HG03108 (cell line): ENCODE results near the gene VSTM5.
"Not testable (repeated sequence)": the region's sequence is repeated elsewhere in the genome, so short reads cannot be mapped to it uniquely, and the experiment has no call there.

Source experiments
- ATAC-seq: cut with Tn5 transposase; IDR thresholded peaks from one replicate; pipeline ENCODE4 v1.9.1; 2021; ENCODE audit warnings: moderate library complexity; ENCODE audit not compliant: unreplicated experiment

The VSTM5 gene, protein sequence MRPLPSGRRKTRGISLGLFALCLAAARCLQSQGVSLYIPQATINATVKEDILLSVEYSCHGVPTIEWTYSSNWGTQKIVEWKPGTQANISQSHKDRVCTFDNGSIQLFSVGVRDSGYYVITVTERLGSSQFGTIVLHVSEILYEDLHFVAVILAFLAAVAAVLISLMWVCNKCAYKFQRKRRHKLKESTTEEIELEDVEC

DNA sequence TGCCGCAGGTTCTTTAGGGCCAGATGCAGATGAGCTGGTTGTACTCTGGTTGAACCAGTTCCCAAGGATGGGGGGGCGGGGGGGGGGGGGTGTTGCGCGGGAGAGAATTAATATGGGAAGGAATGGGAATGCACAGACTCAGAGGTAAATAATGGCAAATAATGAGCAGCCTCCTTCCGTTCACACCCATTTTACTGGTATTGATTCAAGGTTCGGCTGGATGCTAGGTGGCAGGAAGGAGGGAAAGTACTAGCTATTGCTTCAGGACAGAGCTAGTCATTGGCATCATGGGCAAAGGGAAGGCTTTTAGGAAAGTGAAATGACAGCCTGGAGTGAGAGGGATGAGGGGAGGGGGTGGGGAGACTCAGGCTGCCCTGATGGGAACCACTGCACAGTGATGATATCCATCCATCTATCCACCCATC lies at the start of gene VSTM5:
Gene VSTM5 (minus strand): TSS at position 25 of the 425 bp plus-strand sequence. CDS start 116 bp downstream, outside the sequence.
- ATAC-seq = no peak

DNA sequence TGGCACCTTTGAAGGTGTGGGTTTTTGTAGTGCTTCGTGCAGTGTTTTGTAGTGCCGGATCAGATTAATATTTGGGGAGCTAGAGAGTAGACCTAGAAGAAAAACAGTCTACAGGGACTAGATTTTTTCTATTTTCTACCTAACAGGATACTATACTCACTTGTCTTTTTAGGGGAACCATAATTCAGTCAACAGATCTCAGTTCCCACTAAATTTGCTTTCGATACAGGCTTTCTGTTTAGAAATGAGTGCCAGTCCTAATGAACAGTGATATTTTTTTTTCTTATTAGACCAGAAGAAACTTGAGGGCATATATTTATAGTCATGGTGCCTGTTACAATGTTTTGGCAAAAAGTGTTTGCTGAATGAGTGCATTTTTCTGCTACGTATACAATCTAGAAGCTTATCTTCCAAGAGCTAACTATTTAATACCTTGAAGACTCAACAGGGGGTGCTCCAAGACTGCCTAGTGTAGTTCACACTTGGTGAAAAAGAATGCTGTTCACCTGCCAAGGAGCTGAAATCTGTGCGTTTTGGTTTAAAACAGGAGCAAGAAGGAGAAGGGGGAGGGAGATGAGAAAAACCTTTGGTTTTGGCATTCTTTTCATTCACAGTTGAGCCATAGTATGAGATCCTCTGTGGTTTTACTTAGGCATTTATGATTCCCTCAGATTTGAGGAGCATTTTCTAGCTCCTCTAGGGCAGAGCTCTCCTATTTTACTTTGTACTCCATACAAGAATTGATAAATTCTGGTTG lies 44.9 kb upstream of the VSTM5 start:
- ATAC-seq = no peak

DNA sequence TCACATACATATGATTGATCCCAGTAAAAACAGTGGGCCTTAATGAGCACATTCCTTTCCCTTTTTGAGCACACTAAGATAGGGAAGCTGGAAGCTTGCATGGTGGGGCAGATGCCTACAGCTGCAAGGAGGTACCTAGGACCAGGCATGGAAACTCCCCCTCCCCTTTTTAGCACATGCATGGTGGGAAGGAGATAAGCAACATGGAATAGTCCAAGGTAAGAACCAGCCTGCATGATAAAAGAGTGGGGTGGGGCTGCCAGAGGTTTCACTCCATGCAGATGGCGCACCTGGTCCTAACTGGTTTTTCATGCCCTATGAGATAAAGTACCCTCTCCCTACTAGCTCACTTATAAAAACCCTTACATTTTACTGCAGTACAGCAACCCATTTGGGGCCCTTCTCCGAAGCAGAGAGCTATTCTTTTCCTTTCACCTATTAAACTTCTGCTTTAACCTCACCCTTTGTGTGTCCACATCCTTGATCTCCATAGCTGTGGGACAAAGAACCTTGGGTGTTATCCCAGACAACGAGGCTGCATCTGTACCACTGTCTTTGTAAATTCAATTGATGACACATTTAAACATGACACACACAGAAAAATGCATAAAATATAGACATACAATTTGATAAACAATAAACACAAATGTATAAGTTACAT lies 40.1 kb upstream of the VSTM5 start:
- no peak for ATAC-seq

DNA sequence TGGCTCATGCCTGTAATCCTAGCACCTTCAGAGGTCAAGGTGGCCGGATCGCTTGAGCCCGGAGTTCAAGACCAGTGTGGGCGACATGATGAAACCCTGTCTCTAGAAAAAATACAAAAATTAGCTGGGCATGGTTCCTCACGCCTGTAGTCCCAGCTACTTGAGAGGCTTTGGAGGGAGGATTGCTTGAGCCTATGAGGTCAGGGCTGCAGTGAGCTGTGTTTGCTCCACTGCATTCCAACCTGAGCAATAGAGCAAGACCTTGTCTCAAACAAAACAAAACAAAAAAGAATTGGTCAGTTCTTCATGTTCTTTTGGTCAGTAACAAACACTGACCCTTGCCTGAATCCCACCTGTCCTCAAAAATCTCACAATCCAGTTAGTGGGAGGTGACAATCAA lies 36.7 kb upstream of the VSTM5 start:
- ATAC-seq = no peak

DNA sequence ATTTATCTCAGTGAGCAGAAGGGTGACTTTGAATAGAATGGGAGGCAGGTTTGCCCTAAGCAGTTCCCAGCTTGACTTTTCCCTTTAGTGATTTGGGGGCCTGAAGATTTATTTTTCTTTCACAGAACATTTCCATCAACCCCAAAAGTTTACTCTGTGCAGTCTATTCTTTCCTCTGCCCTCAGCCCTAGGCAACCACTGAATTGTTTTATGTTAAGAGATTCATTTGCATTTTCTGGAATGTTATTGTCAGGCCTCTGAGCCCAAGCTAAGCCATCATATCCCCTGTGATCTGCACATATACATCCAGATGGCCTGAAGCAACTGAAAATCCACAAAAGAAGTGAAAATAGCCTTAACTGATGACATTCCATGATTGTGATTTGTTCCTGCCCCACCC lies 28.7 kb upstream of the VSTM5 start:
- ATAC-seq = not testable (repeated sequence)

DNA sequence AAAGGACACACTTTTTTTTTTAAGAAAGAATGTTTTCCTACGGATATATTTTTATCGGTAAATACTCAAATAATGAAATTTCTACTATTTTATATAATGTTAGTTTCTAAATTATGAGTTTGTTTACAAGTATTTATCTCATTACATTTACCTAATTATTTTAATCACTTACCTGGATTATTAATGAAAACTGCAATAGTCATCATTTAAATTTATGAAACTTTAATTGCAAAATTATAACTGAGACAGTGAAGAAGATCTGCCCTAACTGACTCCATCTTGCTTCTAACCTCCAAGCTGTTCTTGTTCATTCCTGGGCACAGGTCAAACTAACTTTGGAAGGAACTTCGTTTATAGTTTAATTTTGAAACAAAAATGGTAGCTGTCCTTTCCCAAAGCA lies 25.2 kb upstream of the VSTM5 start:
- ATAC-seq = no peak

DNA sequence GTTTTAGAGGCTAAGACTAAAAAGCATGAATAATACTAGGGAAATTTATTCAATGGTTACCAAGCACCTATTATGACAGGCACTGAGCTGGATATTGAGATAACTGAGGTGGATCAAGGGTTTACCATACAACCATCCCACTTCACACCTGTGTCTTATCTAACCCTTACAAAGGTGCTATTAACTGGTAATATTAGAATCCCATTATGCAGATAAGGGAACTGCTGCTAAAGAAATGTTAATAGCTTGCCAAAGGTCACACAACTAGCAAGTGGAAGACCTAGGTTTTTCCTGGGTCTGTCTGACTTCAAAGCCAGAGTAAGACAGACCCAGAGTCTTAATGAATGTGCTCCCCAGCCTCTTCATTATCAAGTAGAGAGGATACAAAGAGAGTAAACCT lies 21.1 kb upstream of the VSTM5 start:
- no peak for ATAC-seq

DNA sequence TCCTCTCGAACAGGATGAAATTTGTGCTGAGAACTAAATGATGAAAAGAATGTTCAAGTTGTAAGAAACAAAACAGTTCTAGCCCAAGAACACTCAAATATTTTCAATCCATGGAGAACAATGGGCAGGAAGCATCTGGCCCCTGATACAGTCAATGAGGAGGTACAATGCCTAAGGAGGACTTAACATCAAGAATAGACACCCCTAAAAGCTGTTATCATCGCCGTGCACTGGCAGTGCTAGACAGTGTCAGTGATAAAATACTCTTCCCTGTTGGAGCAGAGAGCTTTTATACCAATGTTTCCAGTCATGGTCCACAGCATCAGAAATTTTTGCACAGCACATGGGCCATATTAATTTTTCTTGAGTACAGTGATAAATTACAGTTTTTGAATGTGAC lies 20.2 kb upstream of the VSTM5 start:
- no peak for ATAC-seq

DNA sequence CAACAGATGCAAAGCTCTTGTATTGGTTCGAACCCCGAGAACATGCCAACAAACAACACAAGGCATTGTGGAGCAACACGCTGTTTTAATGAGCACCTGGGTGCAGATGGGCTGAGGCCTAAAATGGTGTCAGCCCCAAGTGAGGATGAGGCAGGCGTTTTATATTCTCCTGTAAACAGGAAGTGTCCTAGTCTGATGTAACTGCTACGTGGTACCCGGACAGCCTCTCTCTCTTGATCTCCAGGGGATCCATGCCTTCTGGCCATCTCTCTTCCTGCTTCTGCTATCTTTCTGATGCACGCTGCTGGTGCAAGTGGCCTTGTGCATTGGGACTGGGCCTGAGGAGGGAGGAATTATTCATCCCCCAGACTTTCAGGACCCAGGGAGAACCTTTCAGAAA lies 19.4 kb upstream of the VSTM5 start:
- ATAC-seq = no peak

DNA sequence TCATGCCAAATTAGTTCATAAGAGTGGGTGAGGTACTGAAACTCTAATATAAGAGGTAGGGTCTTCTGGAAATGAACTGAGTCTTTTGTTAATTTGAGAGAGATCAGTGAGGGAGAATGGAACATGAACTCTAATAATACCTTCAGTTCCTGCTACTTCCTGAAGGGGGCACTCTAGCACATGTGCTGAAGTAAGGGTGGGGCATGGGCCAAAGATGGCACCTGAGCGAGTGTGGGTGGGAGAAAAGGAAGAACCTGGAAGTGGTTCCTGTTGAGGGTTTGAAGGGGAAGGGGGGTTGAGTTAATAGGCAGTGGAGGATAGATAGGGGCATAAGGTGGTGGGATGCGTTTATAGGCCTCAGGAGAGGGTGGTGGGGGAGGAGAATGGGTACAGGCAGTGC lies 18.0 kb upstream of the VSTM5 start:
- ATAC-seq = not testable (repeated sequence)

DNA sequence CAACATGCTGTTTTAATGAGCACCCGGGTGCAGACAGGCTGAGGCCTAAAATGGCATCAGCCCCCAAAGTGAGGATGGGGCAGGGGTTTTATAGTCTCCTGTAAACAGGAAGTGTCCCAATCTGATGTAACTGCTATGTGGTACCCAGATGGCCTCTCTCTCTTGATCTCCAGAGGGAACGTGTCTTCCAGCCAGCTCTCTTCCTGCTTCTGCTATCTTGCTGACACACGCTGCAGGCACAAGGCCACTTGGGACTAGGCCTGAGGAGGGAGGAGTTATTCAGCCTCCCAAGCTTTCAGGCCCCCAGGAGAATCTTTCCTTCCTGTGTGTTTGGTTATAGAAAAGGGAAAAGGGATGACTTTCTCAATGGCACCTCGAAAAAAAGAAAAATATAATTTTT lies 11.4 kb upstream of the VSTM5 start:
- no peak for ATAC-seq

DNA sequence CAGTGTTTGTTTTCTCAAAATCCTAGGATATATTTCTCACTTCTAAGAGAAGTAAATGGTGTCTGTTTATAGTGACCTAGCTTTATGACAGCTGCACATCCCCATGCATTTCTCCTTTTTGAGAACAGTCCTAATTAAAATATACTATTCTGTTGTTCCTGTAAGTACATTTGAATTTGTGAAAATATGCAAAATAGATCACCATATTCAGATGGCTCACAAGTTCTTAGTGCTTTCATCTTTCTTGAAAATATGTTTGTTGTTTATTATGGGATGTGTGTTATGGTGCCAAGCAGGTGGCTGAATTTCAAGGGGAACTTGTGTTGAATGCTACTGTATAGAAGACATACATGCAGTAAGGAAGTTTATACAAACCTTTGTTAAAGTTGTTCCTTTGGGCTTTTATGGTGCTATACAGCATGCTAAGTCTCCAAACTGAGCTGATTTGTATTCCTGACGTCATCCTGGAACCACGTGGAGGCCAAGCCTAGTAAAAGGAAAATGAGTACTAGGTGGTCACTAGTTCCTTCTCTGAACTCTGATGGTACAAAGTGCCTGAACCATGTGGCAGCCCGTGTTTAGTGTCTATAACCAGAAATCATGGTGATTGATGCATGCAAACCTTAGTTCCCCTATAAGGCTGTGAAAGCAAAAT lies 7.8 kb upstream of the VSTM5 start:
- ATAC-seq = no peak

DNA sequence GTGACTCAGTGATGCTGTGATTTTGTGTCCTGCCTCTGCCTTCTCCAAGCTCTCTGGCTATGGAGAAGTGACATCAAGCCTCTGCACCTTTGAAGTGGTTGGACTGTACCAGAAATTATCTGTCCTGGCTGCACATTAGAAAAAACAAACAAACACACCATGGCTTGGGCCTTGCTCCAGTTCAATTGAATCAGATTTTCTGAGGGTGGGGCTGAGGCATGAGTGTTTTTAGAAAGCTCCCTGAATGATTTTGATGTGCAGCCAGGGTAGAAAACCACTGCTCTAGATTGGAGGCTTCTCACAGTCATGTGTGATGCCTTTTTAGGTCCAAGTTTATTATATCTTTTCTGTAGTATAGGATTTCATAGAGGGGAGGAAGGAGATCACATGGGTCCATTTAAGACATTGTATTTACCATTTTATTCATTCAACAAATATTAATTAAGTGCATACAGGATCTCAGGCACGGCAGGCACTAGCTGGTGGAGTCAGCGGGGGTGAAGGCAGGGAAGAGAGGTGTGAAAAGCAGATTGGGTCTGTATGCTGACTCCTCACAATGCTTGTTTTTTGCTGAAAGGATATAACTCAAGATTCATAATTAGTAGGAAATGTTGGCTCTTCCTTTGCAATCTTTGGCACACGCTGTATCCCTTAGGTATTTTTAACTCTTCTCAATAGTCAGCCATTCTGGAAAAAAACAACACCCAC lies 7.1 kb upstream of the VSTM5 start:
- no peak for ATAC-seq

DNA sequence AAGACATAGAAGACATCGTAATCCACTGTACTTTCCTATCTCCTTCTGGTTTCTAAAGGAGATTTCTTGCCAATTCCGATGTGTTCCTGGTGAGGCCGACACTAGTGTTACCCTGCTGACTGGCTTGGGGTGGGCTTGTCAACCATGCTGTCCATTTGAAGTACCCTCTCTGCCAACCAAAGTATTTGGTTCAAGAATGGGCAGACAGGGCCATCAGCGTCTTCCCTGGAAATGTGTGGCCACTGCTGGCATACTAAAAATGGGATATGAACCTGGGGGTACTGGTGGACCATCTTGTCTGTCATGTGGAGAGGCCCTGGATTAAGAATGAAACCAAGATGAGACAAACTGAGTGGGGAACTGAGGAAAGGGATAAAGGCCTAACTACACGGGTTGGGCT lies 1.8 kb upstream of the VSTM5 start:
- ATAC-seq = no peak

DNA sequence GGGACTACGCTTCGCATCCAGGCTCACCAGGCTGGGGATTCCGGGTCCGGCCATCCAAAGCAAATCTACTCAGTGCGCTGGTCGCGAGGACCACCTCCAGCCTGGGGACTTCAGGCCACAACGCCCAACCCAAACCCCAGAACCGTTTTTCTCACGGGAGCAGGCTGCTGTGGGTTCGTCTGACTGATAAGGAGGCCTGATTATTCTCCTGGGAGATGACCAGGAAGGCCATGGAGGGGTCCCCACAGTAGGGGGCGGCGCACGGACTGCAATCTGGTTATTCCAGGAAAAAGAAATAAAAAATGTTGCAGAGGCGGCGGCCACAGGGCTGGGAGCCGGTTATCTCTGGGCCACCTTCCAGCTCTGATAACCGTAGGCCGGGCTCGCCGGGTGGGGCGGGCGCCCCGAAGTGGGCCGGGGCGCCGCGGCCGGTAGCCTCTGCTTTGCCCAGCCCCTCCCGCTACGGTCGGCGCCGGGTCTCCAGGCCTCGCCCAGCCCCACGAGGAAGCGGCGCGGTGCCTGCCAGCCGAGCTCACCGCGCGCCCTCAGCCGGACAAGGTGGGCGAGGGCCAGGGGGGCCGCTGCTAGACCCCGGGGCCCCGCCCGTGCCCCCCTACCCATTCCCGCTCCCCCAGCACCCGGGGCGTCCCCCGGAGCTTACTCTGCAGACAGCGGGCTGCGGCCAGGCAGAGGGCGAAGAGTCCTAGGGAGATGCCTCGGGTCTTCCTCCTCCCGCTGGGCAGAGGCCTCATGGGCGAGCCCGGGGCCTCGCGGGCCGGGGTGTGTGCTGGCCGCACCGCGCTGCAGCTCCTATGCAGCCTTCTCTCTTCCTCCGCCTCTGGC lies 446 bp downstream of the VSTM5 start:
- no peak for ATAC-seq

DNA sequence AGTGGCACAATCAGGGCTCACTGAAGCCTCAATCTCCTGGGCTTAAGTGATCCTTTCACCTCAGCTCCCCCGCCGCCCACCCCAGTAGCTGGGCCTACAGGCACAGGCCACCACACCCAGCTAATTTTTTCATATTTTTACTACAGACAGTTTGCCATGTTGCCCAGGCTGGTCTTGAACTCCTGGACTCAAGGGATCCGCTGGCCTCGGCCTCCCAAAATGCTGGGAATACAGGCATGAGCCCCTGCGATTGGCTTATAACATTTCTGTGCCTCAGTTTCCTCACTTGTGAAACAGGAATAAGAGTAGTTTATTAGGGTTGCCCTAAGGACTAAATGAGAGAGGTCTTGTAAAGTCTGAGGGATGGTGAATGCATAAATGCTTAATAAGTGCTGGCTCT lies 1.2 kb downstream of the VSTM5 start:
- ATAC-seq = no peak

DNA sequence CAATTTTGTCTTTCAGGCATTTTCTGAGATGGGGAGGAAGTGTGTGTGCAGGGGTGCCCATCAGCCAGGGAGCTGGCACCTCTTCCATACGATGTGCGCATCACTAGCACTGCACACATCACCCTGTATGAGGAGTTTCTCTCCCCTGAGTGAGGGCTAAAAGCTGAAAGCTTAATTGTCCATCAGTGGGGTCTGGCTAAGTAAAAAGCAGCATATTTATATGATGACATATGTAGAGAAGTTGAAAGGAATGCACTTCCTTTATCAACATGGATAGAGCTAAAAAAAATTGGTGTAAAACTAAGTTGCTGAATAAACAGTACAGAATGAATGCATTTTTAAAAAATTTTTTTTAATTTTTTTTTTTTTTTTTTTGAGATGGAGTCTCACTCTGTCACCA lies 4.0 kb downstream of the VSTM5 start:
- no peak for ATAC-seq

DNA sequence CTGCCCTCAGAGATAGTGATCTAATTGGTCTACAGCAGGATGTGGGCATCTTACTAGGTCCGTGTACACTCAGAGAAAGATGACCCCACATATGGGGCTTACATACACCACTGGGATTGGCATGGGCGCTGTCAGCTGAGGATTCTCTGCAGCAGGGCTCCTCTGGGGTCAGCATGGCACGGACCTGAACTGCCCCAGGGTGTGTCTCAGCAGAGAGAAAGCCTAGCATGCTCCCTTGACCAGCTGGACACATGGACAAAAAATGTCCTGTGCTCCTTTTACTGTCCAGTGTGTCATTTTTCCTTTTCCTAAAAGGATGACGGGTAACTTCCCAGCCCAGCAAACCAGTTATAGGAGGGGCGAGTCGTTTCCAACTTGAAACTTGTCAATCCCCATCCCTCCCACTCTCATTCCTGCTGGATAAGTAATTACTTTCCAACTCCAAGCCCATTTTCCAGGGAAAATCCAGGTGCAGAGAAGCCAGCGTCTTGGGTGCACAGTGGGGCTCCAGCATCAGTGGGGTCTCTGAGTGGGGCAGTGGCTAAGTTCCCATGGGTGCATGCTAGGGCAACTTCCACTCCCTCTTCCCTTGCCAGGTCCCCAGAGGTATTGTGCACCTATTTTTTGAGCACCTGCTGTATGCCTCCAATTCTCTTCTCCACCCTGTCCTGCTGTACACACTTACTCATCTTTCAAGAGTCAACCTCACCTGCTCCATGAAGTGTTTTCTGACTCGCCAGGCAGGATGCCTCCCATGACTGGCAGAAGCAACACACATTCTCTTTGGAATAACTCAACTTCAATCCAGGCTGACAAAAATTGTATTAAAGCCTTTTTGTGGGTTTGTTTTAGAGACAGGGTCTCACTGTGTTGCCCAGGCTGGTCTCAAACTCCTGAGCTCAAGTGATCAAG lies 5.0 kb downstream of the VSTM5 start:
- ATAC-seq = no peak

DNA sequence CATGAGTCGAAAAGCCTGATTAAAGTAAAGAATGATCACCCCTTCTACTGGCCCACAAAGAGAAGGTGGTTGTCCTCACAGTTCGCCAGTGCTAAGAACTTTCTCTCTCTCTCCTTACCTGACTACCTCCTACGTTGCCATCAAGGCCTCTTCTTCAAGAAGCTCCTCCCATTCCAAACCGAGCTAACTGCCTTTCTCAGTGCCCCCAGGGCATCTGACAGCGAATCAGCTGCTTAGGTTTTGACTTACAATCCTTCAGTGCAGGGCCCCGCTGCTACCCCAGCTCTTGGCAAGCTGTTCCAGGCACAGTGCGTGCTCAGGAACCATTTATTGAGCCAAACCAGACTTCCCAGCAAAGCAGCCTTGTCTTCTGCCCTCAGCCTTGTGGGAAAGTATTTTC lies 5.8 kb downstream of the VSTM5 start:
- ATAC-seq = no peak
